Activated CD8-positive, alpha-beta memory T cell treated with anti-CD3 and anti-CD28 coated beads, Interleukin-2, amount 50 U/mL, for 48 hours (primary cell): ENCODE results near the gene CCDC60.

Source experiments
- DNase-seq: peaks from one replicate; pipeline ENCODE4 v3.0.0-alpha.2; 2020

The CCDC60 gene

DNA sequence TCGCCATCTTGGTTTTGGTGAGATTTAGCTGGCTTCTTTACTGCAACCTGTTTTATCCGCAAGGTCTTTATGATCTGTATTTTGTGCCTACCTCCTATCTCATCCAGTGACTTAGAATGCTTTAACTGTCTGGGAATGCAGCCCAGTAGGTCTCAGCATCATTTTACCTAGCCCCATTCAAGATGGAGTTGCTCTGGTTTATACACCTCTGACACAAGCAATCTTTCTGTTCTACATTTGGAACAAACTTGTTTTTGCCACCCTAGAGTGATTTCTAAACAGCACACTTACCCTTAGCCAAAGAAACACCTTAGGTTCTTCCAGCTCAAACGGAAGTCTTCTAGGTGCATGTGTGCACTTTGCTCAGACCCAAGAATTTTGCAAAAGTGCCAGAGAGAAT, 122.3 kb downstream of the CCDC60 start:
- DNase-seq: no peak

DNA sequence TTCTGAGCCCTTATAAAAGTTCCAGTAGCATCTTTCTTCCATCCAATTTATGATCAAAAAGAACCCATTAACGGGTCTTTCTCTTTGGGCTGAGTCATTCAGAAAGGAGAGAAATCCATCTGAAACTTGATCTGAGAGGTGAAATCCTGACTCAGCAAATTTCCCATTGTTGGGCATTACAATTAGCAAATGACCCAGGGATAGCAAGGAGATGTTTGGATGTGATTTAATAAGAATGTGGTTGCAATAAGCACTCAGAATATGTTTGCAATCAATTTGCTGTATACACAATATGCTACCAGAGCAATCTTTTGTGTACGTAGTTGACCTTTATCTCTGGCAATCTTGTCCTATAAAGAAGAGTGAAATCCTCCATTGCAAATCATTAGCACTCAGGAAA, 122.7 kb downstream of the CCDC60 start:
- no peak for DNase-seq

DNA sequence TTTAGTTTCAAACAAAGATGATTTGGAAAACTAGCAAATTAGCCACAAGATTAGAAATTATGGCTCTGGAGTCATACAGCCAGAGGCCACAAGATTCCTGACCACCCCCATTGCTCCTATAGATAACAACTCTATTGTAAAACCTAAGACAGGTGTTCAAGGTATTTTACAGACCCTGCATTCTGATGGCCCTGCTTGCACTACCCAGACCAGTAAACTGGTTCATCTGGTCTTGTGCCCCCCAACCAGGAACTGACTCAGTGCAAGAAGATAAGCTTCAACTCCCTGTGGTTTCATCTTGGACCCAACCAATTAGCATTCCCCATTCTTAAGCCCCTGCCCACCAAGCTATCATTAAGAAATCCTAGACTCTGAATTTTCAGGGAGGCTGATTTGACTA, 125.0 kb downstream of the CCDC60 start:
- DNase-seq: no peak

DNA sequence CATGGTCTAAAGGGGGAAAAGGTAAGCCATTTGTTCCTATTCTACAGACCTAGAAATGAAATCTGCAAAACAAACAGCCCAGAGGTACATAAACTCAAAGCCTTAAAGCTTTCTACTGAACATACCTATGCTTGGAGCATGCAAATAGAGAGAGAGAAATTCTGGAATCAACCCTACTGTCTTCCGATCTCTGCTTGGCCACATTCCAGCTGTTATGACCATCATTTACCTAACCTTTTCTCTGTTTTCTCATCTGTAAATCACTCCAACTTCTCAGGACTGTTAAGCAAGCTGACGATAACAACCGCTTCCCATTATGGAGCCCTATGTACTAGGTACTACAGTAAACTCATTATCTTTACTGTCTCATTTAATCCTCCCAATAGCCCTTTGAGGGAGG, 126.3 kb downstream of the CCDC60 start:
- DNase-seq: no peak

DNA sequence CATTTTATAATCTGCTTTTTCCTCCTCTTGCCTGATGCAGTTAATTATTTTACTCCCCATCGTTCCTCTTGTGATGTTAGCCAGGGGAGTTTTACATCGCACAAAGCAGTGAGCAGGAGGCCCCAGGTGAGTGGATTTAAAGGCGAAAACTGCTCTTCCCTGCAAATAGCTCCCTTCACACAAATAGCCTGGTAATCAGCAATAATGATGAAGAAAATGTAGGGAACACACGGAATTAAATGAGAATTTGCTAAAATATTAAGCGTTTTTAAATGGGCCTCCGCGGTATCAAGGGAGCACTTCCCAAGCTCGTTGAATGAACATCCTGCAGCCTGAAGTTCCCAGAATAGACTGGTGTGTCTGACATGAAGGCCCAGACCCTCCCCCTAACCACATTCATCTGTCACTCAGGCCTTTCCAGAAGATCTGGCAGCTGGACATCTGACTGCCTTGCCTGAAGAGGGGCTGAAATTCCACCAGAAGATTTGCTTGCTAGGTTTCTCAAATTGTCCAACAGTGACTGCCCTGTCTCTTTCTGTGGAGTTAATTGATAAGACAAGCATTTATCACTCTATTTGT, 127.2 kb downstream of the CCDC60 start:
- DNase-seq: no peak

DNA sequence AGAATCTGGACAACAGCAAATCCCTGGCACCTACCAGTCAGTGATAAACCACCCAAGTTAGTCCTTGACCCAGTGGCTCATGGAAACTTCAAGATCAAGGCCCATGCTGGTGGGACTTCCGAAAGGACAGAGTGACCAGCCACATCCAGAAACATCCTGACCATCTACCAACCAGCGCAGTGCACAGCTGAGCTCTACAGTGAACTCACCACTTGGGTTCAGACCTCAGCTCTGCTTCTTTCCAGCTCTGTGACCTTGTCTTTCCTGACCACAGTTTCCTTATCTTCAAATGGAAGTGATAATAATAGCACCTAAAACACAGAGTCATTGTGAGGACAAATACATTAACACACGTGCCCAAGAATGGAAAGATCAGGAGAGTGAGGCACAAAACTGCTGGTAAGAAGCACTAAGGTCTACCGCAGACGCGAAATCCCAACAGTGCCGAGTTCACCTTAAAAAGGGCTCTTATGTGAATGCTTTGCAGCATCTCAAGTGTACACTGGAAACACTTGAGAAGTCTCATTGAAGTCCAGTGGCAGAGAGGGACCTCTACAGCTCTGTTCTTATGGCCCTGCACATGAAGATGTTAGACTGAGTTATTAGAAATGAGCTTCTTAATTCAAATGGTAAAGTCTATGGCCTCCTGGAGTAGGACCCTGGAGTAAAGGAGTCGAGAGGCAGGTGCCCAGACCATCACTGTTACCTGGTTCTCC, 128.8 kb downstream of the CCDC60 start:
- DNase-seq: no peak

DNA sequence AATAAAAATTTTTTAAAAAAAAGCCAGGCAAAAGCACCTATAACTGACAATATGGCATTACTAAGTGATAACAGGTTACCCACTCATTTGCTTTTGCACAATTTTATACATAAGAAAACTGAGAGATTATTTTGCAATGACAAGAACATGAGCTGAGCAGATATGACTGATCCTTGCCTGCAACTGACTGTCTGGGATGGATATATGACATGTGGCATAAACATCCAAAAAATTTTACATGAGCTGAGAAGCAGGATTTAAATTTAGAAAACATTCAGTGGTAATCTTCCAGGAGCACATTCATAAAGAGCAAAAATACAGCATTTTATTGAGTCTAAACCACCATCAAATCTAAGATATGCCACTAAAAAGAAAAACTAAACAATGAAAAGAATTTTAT, 133.8 kb downstream of the CCDC60 start:
- DNase-seq: no peak

DNA sequence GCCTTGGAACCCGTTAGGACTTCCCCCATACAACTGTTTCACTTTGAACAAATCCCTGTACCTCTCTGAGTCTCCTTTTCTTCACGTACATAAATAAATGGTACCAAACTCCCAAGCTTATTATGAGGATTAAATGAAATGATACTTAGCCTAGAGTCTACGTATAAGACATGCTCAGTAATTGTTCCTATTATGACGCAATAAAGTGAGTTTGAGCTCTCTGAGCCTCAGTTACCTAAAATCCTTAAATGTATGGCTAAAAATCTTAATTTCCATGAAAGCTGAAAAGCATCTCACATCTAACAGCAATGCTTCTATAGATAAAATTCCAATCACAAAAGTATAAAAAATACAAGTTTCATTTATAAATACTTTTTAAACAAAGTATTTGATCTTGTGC, 141.1 kb downstream of the CCDC60 start:
- no peak for DNase-seq

DNA sequence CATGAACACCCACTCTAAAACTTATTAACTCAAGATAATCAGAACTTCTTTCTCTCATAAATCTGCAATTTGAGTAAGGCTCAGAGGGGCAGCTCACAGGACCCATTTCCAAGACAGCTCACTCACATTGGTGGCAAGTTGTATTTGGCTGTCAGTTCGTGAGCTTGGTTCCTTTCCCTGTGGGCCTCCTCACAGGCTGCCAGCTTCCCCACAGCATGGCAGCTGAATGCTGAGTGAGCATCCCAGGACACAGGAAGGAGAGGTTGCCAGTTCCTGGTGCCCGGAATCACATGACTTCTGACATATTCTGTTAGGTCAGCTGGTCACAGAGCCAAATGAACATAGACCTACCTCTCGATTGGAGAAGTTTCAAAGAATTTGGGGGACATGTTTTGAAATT, 142.4 kb downstream of the CCDC60 start:
- no peak for DNase-seq

DNA sequence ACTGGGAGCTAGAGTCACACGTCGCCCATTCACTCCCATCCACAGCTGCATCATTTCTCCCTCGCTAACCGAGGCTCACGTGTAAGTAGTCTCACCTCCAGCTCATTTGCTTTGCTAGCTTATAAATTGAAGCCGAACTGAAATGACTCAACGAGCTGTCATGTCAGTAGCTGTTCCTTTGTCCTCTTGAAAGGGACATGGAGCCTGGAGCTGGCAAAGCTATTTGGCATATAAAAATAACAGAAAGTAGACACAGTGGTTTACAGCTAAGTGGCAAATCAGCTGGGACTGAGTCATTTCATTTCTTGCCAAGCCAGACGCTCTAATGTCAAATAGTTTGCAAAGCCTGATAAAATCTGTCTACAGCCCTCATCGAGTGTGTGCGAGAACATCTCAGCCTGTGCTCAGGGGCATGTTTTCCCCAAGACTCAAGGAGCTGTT, 144.6 kb downstream of the CCDC60 start:
- DNase-seq: no peak

DNA sequence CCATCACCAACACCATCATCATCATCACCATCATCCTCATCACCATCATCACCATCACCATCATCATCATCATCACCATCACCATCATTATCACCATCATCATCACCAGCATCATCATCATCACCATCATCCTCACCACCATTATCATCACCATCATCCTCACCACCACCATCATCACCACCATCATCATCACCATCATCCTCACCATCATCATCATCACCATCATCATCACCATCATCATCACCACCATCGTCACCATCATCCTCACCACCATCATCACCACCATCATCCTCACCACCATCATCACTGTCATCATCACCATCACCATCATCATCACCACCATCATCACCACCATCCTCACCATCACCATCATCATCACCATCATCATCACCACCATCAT, 146.0 kb downstream of the CCDC60 start:
- no peak for DNase-seq

DNA sequence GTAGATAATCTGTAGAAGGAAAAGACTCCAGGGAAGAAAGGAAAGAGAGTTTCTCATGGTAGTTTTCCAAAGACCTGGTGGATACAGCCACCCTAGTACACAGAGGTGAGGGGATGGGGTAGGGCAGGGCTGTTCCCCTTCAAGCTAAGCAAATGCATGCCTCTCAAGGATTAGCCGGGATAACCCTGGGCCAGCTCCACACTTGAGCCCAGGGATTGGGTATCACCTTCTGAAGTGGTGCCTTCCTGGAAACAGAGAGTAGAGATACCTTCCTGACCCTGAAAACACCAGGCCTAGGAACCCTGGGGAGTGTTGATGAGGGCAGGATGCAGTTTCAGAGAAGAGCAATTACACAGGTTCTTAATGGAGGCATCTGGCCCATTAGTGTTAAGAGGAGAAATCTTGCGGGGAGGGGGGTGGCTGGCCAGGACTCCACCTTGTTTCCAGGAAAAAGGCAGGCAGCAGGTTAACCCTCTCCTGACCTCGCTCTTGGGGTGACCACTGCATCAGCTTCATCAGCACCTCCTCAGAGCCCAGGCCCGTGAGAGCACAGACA, 152.1 kb downstream of the CCDC60 start:
- DNase-seq: no peak

DNA sequence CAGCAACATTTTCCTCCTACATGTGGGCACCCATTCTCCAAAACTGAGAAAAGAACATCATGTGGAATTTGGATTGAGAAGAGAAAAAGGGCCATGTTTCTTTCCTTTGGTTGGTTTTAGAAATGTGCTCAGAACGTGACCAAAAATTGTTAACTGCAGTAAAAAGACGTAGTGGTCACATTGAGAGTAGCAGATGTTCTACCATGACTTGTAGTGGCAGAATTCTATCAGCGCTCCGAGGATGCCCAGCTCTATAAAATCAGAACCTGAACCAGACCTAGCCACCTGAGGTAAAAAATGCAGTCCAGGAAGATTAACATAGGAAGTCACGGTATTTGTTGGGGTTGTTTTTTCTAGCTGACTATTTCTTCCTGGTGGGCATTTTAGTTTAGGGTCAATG, 157.3 kb downstream of the CCDC60 start:
- no peak for DNase-seq

DNA sequence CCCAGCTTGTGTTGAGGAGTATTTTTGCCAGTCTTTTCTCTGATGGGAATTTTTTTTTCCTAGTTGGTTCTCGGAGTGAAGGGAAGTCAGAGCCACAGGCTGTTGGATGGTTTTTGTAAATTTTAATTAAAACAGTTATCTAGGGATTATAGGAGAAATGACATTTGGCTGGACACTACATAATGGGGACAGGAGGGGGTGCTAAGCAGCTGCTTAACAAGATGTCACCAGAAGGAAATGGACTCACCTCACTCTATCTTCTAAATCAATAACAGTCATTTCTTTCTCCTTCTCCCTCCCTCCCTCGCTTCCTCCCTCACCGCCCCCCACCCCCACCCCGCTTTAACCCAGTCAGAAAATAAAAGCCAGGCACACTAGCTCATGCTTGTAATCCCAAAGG, 165.7 kb downstream of the CCDC60 start:
- DNase-seq: no peak

DNA sequence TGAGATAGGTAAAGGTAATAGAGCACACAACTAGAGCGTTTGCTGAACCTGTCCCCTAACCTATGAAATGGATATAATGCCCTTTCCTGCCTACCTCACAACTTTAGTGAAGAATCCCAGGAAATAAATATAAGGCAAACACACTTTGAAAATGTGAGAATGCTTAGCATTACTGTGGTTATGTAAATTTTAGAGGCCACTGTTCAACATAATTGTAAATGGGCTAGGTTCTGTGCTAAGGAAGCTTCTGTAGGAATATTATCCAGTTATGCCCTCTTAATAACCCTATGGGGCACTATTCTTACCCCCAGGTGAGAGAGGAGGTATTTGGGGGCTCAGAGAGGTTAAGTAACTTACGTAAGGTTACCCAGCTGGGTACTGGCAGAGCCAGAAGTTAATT, 166.5 kb downstream of the CCDC60 start:
- no peak for DNase-seq

DNA sequence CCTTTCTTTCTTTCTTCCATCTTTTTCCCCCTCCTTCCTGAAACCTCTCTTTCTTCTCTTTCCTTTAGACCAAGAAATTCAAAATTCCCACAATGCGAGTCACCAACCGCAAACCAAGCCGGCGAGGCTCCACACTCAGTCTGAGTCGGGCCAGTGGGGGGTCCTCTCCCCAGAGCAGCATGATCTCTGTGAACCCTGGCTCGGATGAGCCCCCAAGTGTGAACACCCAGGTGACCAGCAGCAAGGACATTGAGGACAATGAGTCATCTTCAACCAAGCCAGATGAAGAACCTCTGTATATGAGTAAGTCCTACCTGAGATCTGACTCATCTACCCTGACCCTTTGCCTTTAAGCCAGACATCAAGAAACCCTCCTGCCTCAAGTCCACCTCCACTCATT, 170.5 kb downstream of the CCDC60 start:
- no peak for DNase-seq

DNA sequence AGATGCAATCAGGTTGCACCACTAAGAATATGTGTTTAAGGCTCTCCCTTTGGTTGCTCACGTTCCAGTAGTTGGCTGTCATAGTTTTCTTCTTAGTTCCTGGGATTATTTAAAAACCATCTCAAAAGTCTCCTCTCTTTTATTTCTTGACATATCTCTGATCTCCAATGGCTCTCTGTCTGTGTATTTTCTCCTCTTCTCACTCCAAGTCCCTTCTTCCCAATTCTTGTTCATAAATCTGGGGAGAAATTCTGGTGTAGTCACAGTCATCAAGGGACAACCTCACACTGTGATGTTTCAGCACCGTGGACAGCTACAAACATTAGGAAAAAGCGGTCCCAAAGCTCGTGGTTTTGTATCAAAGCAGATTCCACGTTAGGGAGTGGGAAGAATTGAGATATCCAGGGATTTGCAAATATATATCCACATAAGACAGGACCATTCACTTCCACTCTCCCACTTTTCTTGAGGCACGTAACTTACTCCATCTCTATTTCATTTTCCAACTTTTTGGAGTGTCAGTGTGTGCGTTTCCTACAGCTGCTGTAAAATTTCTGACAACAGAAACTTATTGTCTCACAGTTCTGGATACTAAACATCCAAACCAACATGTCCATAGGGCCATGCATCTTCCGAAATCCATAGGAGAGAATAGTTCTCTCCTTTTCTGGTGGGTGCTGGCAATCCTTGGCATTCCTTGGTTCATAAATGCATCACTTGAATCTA, 178.4 kb downstream of the CCDC60 start:
- DNase-seq: no peak

DNA sequence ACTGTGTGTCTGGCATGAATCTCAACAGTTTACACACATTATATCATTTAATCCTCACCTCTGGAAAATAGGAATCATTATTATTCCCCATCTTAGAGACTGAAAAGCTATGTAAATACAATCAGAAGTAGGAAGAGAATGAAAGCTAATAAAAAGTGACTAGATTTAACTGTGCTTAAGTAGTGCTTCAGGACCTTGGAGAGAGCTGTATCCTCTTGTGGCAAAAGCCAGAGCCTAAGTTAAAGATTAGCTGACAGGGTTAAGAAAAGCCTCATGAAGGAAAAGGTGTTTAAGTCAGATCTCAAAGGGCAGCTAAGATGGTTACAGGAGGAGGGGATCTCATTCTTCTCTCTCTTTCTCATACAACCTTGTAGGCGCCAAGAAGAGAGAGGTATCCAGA, 193.7 kb downstream of the CCDC60 start:
- DNase-seq: no peak

DNA sequence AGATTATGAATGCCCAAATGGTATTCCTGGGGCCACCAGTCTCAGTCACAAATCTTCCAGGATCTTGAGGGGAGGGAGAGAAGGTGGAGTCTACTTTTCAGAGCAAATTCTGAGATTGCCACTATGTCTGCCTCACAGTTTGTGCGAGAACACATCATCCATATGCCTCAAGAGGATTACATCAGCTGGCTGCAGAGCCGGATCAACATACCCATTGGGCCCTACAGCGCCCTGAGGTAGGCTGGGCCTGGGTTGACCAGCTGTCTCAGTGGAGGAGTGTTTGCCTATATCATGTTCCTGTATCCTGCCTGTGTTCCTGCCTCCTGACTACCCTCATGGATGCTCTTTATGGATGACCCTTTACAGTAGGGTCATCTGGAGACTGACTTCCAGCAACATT, 205.9 kb downstream of the CCDC60 start:
- DNase-seq: no peak

DNA sequence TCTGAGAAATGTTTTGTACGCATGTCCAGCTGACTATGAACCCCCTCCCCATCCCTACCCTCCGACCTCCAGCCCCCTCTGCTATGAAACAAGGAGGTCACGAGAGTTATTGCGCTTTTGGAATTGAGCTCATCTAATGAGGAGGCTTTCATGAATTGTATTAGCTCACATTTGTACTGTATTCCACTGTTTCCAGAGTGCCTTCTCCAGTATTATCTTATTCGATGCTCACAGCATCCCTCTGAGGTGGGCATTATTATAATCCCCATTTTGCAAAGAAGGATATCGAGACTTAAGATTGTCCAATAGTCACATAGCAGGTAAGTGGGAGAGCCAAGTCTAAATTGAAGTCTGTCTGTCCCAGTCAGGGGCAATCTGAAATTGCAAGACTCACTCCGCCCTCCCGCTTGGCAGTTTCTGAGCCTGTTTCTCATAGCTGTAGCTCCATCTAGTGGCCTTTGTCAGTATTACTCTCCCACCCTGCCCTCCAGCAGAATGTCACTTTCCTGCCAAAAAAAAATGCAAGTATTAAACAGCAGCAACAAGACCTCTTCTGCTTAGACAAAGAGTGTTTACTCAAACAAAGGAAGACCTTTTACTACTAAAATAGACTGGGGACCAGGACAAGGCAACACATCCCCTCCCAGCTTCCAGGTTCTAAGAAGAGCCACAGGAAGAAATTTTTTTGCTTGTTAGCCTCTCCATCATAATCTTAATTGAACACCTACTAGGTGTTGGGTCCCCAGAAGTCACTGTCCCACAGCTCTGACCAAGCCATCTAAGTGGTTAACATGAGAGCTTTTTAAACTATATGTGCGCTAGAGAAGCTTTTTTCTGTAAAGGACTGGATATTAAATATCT, 210.5 kb downstream of the CCDC60 start:
- peak; percentile 74 for DNase-seq

DNA sequence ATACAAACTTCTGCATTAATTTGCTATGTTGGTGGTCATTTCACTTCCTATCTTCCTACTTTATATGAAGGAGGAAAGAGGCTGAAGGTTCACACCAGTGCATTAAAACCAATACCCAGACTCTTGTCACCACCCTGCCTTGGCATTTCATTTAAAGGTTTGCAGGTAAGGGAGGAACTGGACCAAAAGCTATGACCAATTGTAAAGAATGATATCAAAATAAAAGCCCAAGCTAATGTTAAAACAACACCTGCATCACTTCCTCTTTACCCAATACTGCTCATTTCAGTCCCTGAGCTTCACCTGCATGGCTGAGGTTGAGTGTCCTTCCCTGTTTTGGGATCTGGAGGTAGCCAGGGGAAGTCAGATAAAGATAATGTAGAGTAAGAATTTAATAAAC, 211.8 kb downstream of the CCDC60 start:
- no peak for DNase-seq

DNA sequence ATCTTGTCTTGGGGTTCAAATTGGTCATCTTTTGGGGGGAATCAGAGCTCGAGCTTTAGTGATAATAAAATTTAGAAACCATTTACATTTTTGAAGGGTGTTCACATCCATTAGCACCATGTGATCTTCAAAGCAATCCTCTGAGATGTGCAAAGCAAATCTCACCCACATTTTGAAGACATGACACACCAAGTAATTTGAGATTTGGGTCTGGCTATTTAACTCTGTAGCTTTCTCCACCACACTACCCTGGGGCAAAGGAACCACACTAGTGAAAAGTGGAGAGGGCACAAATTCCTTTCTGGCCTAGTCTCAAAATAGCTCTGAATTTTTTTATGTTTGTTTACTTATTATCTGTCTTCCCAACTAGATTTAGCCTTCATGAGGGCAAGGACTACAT, 212.5 kb downstream of the CCDC60 start:
- DNase-seq: no peak

DNA sequence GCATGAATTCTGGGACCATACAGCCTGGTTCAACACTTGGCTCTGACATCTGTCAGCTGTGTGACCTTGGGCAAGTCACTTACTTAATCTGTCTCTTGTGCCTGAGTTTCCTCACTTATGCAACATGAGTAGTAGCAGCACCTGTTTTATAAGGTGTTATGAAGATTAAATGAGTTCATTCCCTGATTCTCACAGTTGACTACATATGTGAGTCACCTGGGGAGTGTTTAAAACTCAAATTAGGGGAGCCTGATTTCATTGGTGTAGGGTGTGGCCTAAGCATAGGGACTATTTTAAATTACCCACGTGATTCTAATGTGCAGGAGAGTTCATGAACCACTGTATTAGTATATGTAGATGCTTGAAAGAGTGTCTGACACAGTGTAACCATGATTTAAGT, 222.3 kb downstream of the CCDC60 start:
- no peak for DNase-seq
